Colonic mucosa (tissue), 4 donors: ENCODE measurements around the gene NDUFS6. TPM values are rescaled to one million over a fixed set of nuclear protein-coding genes. Genes with fewer than 3 reads are reported as not detected.

Source experiments
- DNase-seq: peaks from one replicate; pipeline ENCODE4 v3.0.0-alpha.2; 2020
- H3K27ac ChIP-seq: fragments of 200-600 bp; one replicate; pipeline ENCODE4 v1.8.0; 2021
- H3K27me3 ChIP-seq: fragments of 200-600 bp; one replicate; pipeline ENCODE4 v1.8.0; 2021
- H3K36me3 ChIP-seq: fragments of 200-600 bp; one replicate; pipeline ENCODE4 v1.8.0; 2021
- H3K4me1 ChIP-seq: fragments of 200-600 bp; one replicate; pipeline ENCODE4 v1.8.0; 2021; ENCODE audit warnings: mild to moderate bottlenecking
- H3K4me3 ChIP-seq: fragments of 200-600 bp; one replicate; pipeline ENCODE4 v1.8.0; 2021
- H3K9ac ChIP-seq, 2 donors: one replicate each; pipeline ENCODE4 v1.7.0; 2013; ENCODE audit warnings: control low read depth in 2 of 2, low read depth in 2 of 2, low read length in 2 of 2
- H3K9me3 ChIP-seq: fragments of 200-600 bp; one replicate; pipeline ENCODE4 v1.8.0; 2021
- intact Hi-C: fragments of 100-400 bp; cut with DNase I; formaldehyde crosslinking; loops from one replicate; pipeline ENCODE4 v1.14.1; 2022
- total RNA-seq, 2 donors: library from RNA; stranded (reverse); fragmentation: NEBNext Ultra II Directional in 1 of 2; extraction: Animal tissue kit (Norgen Biotek cat#: 25700) in 1 of 2; gene quantifications; one replicate each; pipeline ENCODE4 v1.2.1, GENCODE V29; 2021
- TF ChIP-seq, protein P1 (sequence below): fragments of 200-600 bp; IDR thresholded peaks from one replicate; pipeline ENCODE4 v1.8.0; 2022; ENCODE audit warnings: antibody characterized with exemption, mild to moderate bottlenecking
- donor health status: healthy.
- donor health status: DM: no; HTN: no; CAD: no.
- donor health status: DM: no; HTN: no; CAD: no.

NDUFS6 gene
- total RNA-seq, 2 donors from 2014 or later: 43.2 to 70.7 TPM

DNA sequence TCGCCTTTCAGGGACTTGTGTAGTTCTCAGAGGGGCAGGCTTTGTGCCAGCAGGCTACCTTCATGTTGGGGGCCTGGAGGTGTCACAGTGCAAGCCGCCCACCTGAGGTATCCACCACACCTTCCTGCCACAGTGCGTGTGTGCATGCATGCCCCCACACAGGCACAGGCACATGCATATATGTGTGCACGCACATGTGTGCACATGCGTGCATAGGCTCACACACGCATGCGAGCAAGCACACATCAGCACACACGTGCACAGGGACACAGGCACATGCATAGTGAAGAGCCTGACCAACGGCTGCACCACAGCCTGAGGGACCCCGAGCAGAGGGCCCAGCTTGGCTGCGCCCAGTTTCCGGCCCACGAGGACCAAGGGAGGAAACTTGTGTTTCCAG is 45.4 kb downstream of the NDUFS6 start:
- no peak for DNase-seq
- Histone ChIP-seq H3K4me1 (no peaks in the 10 kb centered on the region), H3K27me3 (no peaks in the 10 kb centered on the region), H3K27ac (no peak overlapping the region), H3K9me3 (no peaks in the 10 kb centered on the region), H3K36me3 (no peaks in the 10 kb centered on the region), H3K4me3 (no peak overlapping the region), H3K9ac (no peak overlapping the region)
- intact Hi-C loops: no loop called here
- TF ChIP-seq, protein P1, sequence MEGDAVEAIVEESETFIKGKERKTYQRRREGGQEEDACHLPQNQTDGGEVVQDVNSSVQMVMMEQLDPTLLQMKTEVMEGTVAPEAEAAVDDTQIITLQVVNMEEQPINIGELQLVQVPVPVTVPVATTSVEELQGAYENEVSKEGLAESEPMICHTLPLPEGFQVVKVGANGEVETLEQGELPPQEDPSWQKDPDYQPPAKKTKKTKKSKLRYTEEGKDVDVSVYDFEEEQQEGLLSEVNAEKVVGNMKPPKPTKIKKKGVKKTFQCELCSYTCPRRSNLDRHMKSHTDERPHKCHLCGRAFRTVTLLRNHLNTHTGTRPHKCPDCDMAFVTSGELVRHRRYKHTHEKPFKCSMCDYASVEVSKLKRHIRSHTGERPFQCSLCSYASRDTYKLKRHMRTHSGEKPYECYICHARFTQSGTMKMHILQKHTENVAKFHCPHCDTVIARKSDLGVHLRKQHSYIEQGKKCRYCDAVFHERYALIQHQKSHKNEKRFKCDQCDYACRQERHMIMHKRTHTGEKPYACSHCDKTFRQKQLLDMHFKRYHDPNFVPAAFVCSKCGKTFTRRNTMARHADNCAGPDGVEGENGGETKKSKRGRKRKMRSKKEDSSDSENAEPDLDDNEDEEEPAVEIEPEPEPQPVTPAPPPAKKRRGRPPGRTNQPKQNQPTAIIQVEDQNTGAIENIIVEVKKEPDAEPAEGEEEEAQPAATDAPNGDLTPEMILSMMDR: no peak

DNA sequence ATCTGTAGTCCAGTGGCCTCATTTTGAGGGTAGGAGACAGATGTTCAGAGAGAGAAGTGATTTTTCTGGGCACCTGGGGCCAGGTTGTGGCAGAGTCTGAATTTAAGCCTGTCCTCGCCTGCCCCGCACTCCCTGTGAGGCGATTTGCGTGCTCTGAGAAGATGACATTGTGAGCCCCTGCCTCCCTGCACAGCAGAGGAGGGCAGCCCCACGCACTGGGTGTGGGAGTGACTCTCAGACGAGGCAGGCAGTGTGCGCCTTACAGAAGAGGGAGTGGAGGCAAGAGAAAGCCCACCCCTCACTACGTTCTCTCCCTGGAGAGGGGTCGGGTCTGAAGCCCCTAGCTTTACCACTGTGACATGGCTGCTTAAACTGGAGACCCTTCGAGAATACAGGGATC is 45.8 kb downstream of the NDUFS6 start:
- Histone ChIP-seq H3K27ac (no peak overlapping the region), H3K4me1 (no peaks in the 10 kb centered on the region), H3K9me3 (no peaks in the 10 kb centered on the region), H3K9ac (no peak overlapping the region), H3K27me3 (peaks cover under 1% of the 10 kb centered on the region), H3K36me3 (no peaks in the 10 kb centered on the region), H3K4me3 (no peak overlapping the region)
- DNase-seq: no peak
- TF ChIP-seq, protein P1: no peak
- intact Hi-C loops: no loop called here

DNA sequence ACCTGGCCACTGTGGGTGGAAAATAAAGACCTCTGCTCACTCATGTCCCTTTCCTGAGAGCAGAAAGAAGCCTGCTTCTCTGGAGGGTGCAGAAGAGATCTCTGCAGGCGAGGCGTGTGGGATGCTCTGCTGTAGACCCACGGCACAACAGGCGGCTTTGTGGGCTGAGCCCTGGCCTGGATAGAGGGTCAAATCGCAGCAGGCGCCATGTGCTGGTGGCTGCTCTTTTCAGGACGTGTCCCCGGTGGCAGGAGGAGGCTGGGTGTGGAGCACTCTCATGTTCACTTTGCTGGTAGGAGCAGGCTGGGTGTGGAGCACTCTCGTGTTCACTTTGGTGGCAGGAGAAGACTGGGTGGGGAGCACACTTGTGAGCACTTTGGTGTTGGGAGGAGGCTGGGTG is 46.4 kb downstream of the NDUFS6 start:
- Histone ChIP-seq H3K9me3 (no peaks in the 10 kb centered on the region), H3K4me1 (no peaks in the 10 kb centered on the region), H3K36me3 (no peaks in the 10 kb centered on the region), H3K9ac (no peak overlapping the region), H3K27me3 (peaks cover 6% of the 10 kb centered on the region), H3K4me3 (no peak overlapping the region), H3K27ac (no peak overlapping the region)
- intact Hi-C loops: no loop called here
- DNase-seq: no peak
- TF ChIP-seq, protein P1: no peak

DNA sequence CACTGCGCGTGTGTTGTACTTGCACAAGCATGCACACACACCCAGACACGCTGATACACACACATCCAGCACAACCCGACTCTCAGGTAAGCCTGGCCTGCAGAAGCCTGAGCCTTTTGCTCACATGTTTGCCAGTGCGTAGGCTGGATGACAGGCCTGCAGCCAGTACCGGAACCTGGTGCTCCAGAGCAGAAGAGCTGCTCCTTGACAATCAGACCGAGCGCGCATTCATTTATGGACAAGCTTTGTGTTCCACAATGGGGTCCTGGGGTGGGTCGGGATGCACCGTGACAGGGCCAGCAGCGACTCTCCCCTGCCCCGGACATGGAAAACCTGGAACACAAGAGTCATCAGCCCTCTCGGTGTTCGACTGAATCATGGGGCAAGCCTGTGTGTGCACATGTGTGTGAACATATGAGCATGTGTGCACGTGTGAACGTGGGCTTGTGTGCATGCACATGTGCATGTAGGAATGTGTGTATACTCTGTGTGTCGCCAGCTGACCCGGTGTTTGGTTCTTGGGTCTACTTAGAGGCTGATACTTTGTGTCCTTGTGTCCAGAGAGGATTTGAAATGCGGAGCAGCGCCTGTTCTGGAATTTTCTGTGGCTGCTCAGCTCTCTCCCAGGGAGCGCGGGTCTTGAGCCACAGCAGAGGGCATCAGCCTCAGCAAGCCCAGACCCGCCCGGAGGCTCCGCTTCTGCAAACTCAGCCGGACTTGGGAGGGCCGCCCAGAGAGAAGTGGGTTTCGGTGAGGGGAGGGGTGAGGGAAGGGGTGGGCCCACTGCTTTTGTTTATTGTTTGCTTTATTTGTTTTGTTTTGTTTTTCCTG is 49.3 kb downstream of the NDUFS6 start:
- no peaks in the 10 kb centered on the region for H3K36me3 ChIP-seq
- no peak overlapping the region for H3K4me3 ChIP-seq
- H3K4me1 ChIP-seq: no peaks in the 10 kb centered on the region
- peaks cover 8% of the 10 kb centered on the region for H3K27me3 ChIP-seq
- H3K27ac ChIP-seq: no peak overlapping the region
- TF ChIP-seq, protein P1: no peak
- no peaks in the 10 kb centered on the region for H3K9me3 ChIP-seq
- H3K9ac ChIP-seq: no peak overlapping the region
- intact Hi-C loops: no loop called here
- no peak for DNase-seq

DNA sequence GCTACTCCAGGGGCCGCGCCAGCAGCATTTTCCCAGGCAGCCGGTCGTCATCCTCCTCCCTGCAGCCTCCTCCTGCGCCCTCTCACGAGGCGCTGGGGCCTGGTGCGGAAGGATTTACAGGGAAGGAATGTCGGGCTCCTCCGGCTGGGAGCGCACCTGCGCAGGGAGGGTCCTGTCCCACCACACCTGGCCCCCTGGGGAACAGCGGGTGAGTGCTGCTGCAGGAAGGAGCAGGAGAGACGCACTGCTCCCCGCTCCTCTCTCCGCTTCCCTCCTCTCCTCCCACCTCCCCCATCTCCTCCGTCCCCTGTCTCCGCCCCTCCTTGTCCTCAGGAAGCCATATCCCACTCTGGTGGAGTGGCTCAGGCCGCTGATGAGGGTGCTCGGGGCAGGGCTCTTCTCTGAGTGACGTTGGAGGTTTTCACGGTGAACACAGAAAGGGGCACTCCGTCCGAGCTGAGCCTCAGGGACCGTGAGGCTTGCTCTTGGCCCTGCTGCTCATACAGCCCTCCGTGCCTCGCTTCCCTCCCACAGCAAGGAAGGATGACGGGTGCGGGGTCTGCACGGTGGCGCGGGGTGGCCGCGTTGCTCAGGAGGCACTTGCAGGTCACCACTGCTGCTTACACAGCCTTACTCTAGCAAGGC is 50.2 kb downstream of the NDUFS6 start:
- Histone ChIP-seq H3K27me3 (peaks cover 11% of the 10 kb centered on the region), H3K27ac (no peak overlapping the region), H3K9me3 (no peaks in the 10 kb centered on the region), H3K4me3 (no peak overlapping the region), H3K4me1 (no peaks in the 10 kb centered on the region), H3K36me3 (no peaks in the 10 kb centered on the region), H3K9ac (no peak overlapping the region)
- intact Hi-C loops: no loop called here
- TF ChIP-seq, protein P1: no peak
- DNase-seq: no peak
